Measurements from ENCODE around the gene PTPRT.

DNA sequence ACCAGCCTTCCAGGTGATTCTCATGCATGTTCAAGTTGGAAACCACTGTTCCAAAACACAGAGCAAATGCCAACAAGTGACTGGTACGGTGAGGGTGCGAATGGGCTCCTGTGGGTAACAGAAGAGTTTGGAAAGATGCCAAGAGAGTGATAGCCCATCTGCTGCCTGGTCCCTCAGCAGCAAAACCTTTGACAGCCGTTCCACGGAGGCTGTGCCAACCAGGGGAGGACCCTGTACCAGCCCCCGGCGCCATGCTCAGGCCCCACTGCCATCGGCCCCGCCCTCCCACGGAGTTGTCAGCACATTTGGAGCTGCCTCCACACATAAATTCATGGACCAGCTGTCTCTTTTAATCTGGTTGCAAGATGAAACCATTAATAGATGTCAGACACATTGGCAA, 4.4 kb upstream of the PTPRT start:
- TF ChIP-seq, protein P1, sequence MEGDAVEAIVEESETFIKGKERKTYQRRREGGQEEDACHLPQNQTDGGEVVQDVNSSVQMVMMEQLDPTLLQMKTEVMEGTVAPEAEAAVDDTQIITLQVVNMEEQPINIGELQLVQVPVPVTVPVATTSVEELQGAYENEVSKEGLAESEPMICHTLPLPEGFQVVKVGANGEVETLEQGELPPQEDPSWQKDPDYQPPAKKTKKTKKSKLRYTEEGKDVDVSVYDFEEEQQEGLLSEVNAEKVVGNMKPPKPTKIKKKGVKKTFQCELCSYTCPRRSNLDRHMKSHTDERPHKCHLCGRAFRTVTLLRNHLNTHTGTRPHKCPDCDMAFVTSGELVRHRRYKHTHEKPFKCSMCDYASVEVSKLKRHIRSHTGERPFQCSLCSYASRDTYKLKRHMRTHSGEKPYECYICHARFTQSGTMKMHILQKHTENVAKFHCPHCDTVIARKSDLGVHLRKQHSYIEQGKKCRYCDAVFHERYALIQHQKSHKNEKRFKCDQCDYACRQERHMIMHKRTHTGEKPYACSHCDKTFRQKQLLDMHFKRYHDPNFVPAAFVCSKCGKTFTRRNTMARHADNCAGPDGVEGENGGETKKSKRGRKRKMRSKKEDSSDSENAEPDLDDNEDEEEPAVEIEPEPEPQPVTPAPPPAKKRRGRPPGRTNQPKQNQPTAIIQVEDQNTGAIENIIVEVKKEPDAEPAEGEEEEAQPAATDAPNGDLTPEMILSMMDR (IDR thresholded peaks at IDR 0.05) = no peak
- no peak for TF ChIP-seq POLR2AphosphoS5 (IDR thresholded peaks at IDR 0.05)

Measured in transverse colon (tissue), 4 donors.